Endothelial cell of umbilical vein (primary cell): ENCODE measurements around the gene GRXCR2. TPM values are rescaled to one million over a fixed set of nuclear protein-coding genes. Genes with fewer than 3 reads are reported as not detected.

ENCODE experiments used
- BruUV-seq: library from RNA; stranded (reverse); fragments of 400-500 nt; replicated peaks from 2 replicates; lab custom pipeline; 2021; lab: Mats Ljungman, UMichigan
- CTCF ChIA-PET: fragments of 300-600, 350-600 bp; sonication (Branson Sonifier 250); formaldehyde crosslinking; loops from one replicate; lab custom pipeline; 2021; ENCODE audit warnings: antibody characterized with exemption, inconsistent platforms; lab: Charles Lee
- POLR2A ChIA-PET: fragments of 300-600, 350-600 bp; sonication (Branson Sonifier 250); formaldehyde crosslinking; loops from one replicate; lab custom pipeline; 2021; ENCODE audit warnings: antibody characterized with exemption, inconsistent platforms; lab: Charles Lee
- DNase-seq: peaks from one replicate; pipeline ENCODE4 v3.0.0-alpha.2; 2011; ENCODE audit warnings: low read depth, low spot score
- FAIRE-seq: peaks from 2 replicates; lab custom pipeline; 2011; peaks lifted over from hg19 to GRCh38; lab: Jason Lieb, UNC
- H2AFZ ChIP-seq: 2 replicates; pipeline ENCODE4 v1.6.0; 2012; ENCODE audit warnings: low read depth, low read length, control low read depth, inconsistent platforms
- H3K27ac ChIP-seq: 2 replicates; pipeline ENCODE4 v1.5.1; 2011; ENCODE audit warnings: low read depth, mild to moderate bottlenecking, control low read depth, low read length, moderate library complexity; ENCODE audit not compliant: insufficient read depth
- H3K27me3 ChIP-seq, 2 experiments: 2 replicates each; pipeline versions ENCODE4 v1.6.0 to v1.6.1; 2011; ENCODE audit warnings: low read length in 2 of 2, mixed read lengths in 1 of 2; ENCODE audit not compliant: control insufficient read depth in 2 of 2, insufficient read depth in 2 of 2
- H3K36me3 ChIP-seq, 2 experiments: 2 replicates in 1 of 2; 3 replicates in 1 of 2; pipeline ENCODE4 v1.5.1; 2011; ENCODE audit warnings: low read length in 2 of 2, mild to moderate bottlenecking in 1 of 2, moderate library complexity in 1 of 2; ENCODE audit not compliant: control insufficient read depth in 2 of 2, insufficient read depth in 2 of 2; ENCODE audit errors: extremely low read depth in 1 of 2
- H3K4me1 ChIP-seq: 3 replicates; pipeline ENCODE4 v1.5.1; 2011; ENCODE audit warnings: mild to moderate bottlenecking, low read length; ENCODE audit not compliant: control insufficient read depth, insufficient read depth; ENCODE audit errors: extremely low read depth
- H3K4me2 ChIP-seq: 2 replicates; pipeline ENCODE4 v1.6.1; 2011; ENCODE audit warnings: low read length, control low read depth, mixed read lengths; ENCODE audit not compliant: insufficient read depth
- H3K4me3 ChIP-seq, 3 experiments: fragments of 200-600 bp in 1 of 3; sonication (generic), shearing (Covaris generic) in 1 of 3; replicated peaks in 1 of 3; 2 replicates each; pipeline ENCODE4 v1.5.1; 2011 to 2016; ENCODE audit warnings: control low read depth in 3 of 3, low read length in 3 of 3, mild to moderate bottlenecking in 2 of 3, inconsistent platforms in 1 of 3, low read depth in 1 of 3, moderate library complexity in 1 of 3; ENCODE audit not compliant: insufficient read depth in 1 of 3
- H3K79me2 ChIP-seq: 2 replicates; pipeline ENCODE4 v1.6.0; 2012; ENCODE audit warnings: low read length, inconsistent platforms; ENCODE audit not compliant: control insufficient read depth, insufficient read depth
- H3K9ac ChIP-seq: replicated peaks from 2 replicates; pipeline ENCODE3; 2011; ENCODE audit warnings: low read length, control low read depth; ENCODE audit not compliant: insufficient read depth; ENCODE audit errors: extremely low read depth
- H3K9me1 ChIP-seq: replicated peaks from 3 replicates; pipeline ENCODE4 v1.6.0; 2011; ENCODE audit warnings: mild to moderate bottlenecking, low read length; ENCODE audit not compliant: control insufficient read depth, insufficient read depth; ENCODE audit errors: extremely low read depth
- H3K9me3 ChIP-seq: replicated peaks from 2 replicates; pipeline ENCODE4 v1.5.1; 2012; ENCODE audit warnings: low read length, inconsistent platforms; ENCODE audit not compliant: control insufficient read depth, insufficient read depth
- H4K20me1 ChIP-seq: replicated peaks from 2 replicates; pipeline ENCODE3; 2011; ENCODE audit warnings: mild to moderate bottlenecking, low read length; ENCODE audit not compliant: control insufficient read depth, insufficient read depth; ENCODE audit errors: extremely low read depth
- EZH2 ChIP-seq: IDR thresholded peaks from 2 replicates; pipeline ENCODE4 v1.6.1; 2012; ENCODE audit warnings: borderline replicate concordance, low read depth, mild to moderate bottlenecking, moderate library complexity, low read length, inconsistent platforms; ENCODE audit not compliant: severe bottlenecking
- FOS ChIP-seq: IDR thresholded peaks from 2 replicates; pipeline ENCODE4 v1.6.1; 2011; ENCODE audit warnings: mild to moderate bottlenecking, low read length, moderate library complexity, borderline replicate concordance; ENCODE audit not compliant: insufficient read depth
- JUN ChIP-seq: IDR thresholded peaks from 2 replicates; pipeline ENCODE4 v1.6.1; 2011; ENCODE audit warnings: borderline replicate concordance, low read depth; ENCODE audit not compliant: insufficient read length, insufficient read depth
- POLR2A ChIP-seq: IDR thresholded peaks from 2 replicates; pipeline ENCODE4 v1.6.1; 2012; ENCODE audit warnings: low read depth, mild to moderate bottlenecking, control low read depth, low read length
- POLR2AphosphoS5 ChIP-seq: IDR thresholded peaks from 2 replicates; pipeline ENCODE4 v1.6.1; 2012; ENCODE audit warnings: low read depth, mild to moderate bottlenecking, control low read depth, low read length, moderate library complexity; ENCODE audit not compliant: insufficient read depth
- dilution Hi-C: fragments of 300-500 bp; cut with MboI; formaldehyde crosslinking; loops from one replicate; pipeline ENCODE4 v1.15.0; 2019; ENCODE audit warnings: low sequenced_read_pairs; ENCODE audit not compliant: extremely low pct_ligation_motif_present
- intact Hi-C: fragments of 100-400 bp; cut with micrococcal nuclease; formaldehyde crosslinking; loops from one replicate; pipeline ENCODE4 v1.10.0; 2022
- polyA plus RNA-seq, 4 experiments: library from polyadenylated mRNA; depleted of rRNA in 3 of 4; stranded (reverse) in 3 of 4; unstranded in 1 of 4; fragments of >200 nt; gene quantifications; 2 replicates each; pipeline versions ENCODE4 v1.2.1 to v1.2.3, GENCODE V29; 2011 to 2012; ENCODE audit warnings: missing spikeins in 1 of 4
- total RNA-seq: library from RNA; stranded (reverse); gene quantifications from 2 replicates; pipeline ENCODE4 v1.2.3, GENCODE V29; 2021
- TF ChIP-seq, protein P1 (sequence below), 2 donors: IDR thresholded peaks; 1 replicate in 1 of 2; 2 replicates in 1 of 2; pipeline ENCODE4 v1.5.1; 2011; ENCODE audit warnings: low read length in 2 of 2, mild to moderate bottlenecking in 2 of 2, moderate library complexity in 2 of 2, control low read depth in 1 of 2, inconsistent platforms in 1 of 2, low read depth in 1 of 2; ENCODE audit not compliant: insufficient read depth in 1 of 2; ENCODE audit errors: extremely low read depth in 1 of 2

Gene GRXCR2
- total and polyA plus RNA-seq, 2 donors (not counting 3 experiments of a cell fraction or from before 2014, with no cell fraction given) = not detected

DNA sequence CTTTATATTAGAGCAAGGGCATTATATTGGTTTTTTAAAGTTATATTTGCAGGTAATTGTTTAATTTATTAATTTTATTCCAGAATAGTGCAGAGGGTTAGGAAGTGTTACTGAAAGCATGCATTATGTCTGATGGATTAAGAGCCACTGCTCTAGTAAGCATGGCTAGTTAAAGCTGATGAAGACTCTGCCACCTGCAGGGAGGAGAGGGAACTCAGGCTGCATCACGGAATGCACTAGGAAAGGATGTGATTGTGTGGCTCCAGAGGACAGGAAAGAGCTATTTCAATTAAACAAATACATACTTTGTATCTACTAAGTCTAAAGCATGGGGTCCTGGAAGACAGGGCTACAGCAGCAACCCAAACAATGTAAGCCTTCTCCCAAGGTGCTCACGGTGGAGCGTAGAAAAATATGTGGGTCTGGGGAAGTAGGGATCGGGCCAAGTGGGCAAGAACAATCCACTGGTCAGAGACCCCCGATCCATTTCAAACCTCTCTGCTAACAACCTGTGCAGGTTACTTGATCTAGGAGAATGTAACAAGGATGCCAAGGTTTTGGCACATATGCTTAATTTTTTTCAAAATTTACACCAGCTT lies 15.3 kb upstream of the GRXCR2 start:
- POLR2A ChIA-PET = no interaction called here
- peak; percentile 82 for FAIRE-seq

DNA sequence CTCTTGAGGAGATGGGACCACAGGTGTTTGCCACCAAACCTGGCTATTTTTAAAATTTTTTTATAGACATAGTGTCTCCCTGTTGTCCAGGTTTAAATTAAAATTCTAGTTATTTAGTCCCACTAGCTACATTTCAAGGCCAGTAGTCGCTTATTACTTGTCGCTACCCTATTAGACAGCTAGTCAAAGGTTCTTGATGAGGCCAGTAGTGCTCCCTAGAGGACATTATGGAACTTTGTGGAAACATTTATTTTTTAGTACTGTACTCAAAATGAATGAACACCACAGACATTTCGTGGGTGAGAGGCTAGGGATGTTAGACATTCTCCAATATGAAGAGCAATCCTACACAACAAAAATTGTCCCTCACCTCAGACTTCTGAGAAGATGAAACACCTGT lies 14.4 kb upstream of the GRXCR2 start:
- CTCF ChIA-PET = interaction anchor here (0.5 to 4.9 kb wide), 21 partner anchors 16 to 1682 kb away, joined by 3 to 63 read pairs (median 7); partner anchors contain the start of gene PRELID2
- Histone ChIP-seq H3K9me1 (no peaks in the 10 kb centered on the region), H3K4me3 (no peak overlapping the region), H3K36me3 (no peaks in the 10 kb centered on the region), H3K9ac (no peak overlapping the region), H3K27ac (no peak overlapping the region), H3K79me2 (no peaks in the 10 kb centered on the region), H3K27me3 (peaks cover 0 to 9% of the 10 kb centered on the region in 2 experiments), H3K4me2 (no peak overlapping the region), H4K20me1 (no peaks in the 10 kb centered on the region), H3K9me3 (no peaks in the 10 kb centered on the region), H3K4me1 (no peaks in the 10 kb centered on the region), H2AFZ (no peak overlapping the region)
- POLR2A ChIA-PET = no interaction called here
- intact Hi-C loops = loop anchor here (1.0 kb wide), 1 partner anchor 133 kb away; no protein-coding TSS in a partner anchor
- no peak for FAIRE-seq
- dilution Hi-C loops = no loop called here
- TF ChIP-seq POLR2A = no peak
- no peak for TF ChIP-seq EZH2
- no peak for TF ChIP-seq FOS
- TF ChIP-seq, protein P1, sequence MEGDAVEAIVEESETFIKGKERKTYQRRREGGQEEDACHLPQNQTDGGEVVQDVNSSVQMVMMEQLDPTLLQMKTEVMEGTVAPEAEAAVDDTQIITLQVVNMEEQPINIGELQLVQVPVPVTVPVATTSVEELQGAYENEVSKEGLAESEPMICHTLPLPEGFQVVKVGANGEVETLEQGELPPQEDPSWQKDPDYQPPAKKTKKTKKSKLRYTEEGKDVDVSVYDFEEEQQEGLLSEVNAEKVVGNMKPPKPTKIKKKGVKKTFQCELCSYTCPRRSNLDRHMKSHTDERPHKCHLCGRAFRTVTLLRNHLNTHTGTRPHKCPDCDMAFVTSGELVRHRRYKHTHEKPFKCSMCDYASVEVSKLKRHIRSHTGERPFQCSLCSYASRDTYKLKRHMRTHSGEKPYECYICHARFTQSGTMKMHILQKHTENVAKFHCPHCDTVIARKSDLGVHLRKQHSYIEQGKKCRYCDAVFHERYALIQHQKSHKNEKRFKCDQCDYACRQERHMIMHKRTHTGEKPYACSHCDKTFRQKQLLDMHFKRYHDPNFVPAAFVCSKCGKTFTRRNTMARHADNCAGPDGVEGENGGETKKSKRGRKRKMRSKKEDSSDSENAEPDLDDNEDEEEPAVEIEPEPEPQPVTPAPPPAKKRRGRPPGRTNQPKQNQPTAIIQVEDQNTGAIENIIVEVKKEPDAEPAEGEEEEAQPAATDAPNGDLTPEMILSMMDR (IDR thresholded peaks at IDR 0.05; ENCODE audit: extremely low read depth in 1 of 2, insufficient read depth in 1 of 2, low read depth in 1 of 2, low read length in 2 of 2) = no peak
- TF ChIP-seq JUN = no peak
- TF ChIP-seq POLR2AphosphoS5 = no peak
- BruUV-seq = no TSS peak
- no peak for DNase-seq

More for the DNA sequence above, 15.3 kb upstream of the GRXCR2 start:
- no peak overlapping the region for H3K9ac ChIP-seq
- H2AFZ ChIP-seq = no peak overlapping the region
- intact Hi-C loops = loop anchor here (1.0 to 2.0 kb wide), 5 partner anchors 63 to 1685 kb away; no protein-coding TSS in a partner anchor
- H3K79me2 ChIP-seq = no peaks in the 10 kb centered on the region
- H3K4me2 ChIP-seq = no peak overlapping the region
- dilution Hi-C loops = no loop called here
- TF ChIP-seq FOS = no peak
- TF ChIP-seq, protein P1 (IDR thresholded peaks at IDR 0.05; ENCODE audit: extremely low read depth in 1 of 2, insufficient read depth in 1 of 2, low read depth in 1 of 2, low read length in 2 of 2) = peak; percentile 63 to 78
- CTCF ChIA-PET = interaction anchor here (0.6 to 4.9 kb wide), 51 partner anchors 10 to 1683 kb away, joined by 3 to 63 read pairs (median 4); partner anchors contain the start of genes GRXCR2, PRELID2 and SH3RF2
- peaks cover 0 to 9% of the 10 kb centered on the region in 2 experiments for H3K27me3 ChIP-seq
- DNase-seq = peak; percentile 64
- H3K27ac ChIP-seq = no peak overlapping the region
- no peaks in the 10 kb centered on the region for H3K4me1 ChIP-seq
- no peak overlapping the region for H3K4me3 ChIP-seq
- H3K9me1 ChIP-seq = no peaks in the 10 kb centered on the region
- H3K36me3 ChIP-seq = no peaks in the 10 kb centered on the region
- H3K9me3 ChIP-seq = no peaks in the 10 kb centered on the region
- BruUV-seq = no TSS peak
- H4K20me1 ChIP-seq = no peaks in the 10 kb centered on the region
